ENCODE measurements around the gene NCKAP5. TPM values are rescaled to one million over a fixed set of nuclear protein-coding genes. Genes with fewer than 3 reads are reported as not detected.
A peak's percentile ranks its signal among the peaks of the same experiment; 100 is the strongest.

NCKAP5 gene
- total and polyA plus RNA-seq, 2 of the 8 experiments (the other 6 are each of a cell fraction or from before 2014, with no cell fraction given): 0.27 to 0.86 TPM

DNA sequence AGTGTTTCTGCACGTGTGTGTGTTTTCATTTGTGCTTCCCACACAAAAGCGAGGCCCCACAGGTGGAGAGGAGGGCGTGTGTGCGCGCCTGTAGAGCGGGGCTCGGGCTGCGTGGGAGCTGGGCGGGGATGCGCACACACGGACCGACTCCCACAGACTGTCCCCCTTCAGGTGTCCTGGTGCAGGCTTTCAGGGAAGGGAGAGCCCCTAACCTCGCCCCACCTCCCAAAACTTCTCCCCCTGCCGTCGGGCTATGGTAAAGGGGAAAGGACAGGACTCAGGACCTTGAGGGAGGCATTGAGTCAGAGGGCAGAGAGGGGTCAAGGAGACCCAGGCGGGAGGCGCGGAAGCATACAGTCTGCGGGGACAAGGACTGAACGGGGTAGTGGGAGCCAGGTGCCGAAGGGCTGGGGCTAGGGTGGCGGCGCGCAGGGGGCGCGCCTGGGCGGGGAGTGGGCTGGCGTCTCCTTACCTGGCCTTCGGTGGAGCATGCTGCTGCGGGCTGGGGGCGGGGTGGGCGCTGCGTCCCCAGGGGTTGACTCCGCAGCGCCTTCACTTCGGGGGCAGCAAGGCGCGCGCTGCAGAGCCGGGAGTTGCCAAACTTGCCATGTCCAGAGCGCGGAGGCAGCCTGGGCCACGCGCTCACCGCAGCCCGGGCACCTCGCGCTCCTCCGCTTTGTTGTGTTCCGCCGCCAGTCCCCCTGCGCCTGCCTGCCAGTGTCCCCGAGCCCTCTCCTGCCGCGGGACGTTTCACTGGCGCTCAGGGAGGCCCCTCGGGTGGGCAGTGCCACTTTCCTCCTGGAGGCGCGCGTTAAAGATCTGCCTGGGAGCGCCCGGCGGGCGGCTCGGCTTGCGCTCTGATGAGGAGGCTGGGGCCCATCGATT is 302.0 kb downstream of the NCKAP5 start (continued):
- no peak for TF ChIP-seq HDAC6 (IDR thresholded peaks at IDR 0.05; ENCODE audit: low read depth, low read length)
- TF ChIP-seq YY1 (IDR thresholded peaks at IDR 0.05; ENCODE audit: low read depth, low read length): no peak
- TF ChIP-seq HDAC2 (IDR thresholded peaks at IDR 0.05; ENCODE audit: borderline replicate concordance in 1 of 2, low read depth in 2 of 2, low read length in 2 of 2): peak in 1 of 2 experiments; percentile 68; a peak in 1 of 4 replicates
- TF ChIP-seq PHF8 (conservative IDR thresholded peaks at IDR 0.05; ENCODE audit: low read depth, low read length): no peak; the same call in none of the 2 replicates
- no peak for TF ChIP-seq JUN (IDR thresholded peaks at IDR 0.05; ENCODE audit: low read depth, low read length)
- TF ChIP-seq, protein P1, sequence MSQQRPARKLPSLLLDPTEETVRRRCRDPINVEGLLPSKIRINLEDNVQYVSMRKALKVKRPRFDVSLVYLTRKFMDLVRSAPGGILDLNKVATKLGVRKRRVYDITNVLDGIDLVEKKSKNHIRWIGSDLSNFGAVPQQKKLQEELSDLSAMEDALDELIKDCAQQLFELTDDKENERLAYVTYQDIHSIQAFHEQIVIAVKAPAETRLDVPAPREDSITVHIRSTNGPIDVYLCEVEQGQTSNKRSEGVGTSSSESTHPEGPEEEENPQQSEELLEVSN (IDR thresholded peaks at IDR 0.05): peak; percentile 59
- TF ChIP-seq EP300 (IDR thresholded peaks at IDR 0.05; ENCODE audit: borderline replicate concordance in 1 of 2, low read depth in 2 of 2, low read length in 2 of 2): no peak
- no peak for TF ChIP-seq RNF2 (IDR thresholded peaks at IDR 0.05; ENCODE audit: borderline replicate concordance, low read depth, low read length, missing control alignments, poor library complexity, severe bottlenecking)
- TF ChIP-seq CBX8 (IDR thresholded peaks at IDR 0.05; ENCODE audit: borderline replicate concordance, low read depth, low read length): no peak
- no peak for TF ChIP-seq RFX5 (IDR thresholded peaks at IDR 0.05; ENCODE audit: borderline replicate concordance, low read depth, low read length)
- TF ChIP-seq SAP30 (IDR thresholded peaks at IDR 0.05; ENCODE audit: insufficient read depth, insufficient replicate concordance, low read length): no peak
- TF ChIP-seq, protein P2, sequence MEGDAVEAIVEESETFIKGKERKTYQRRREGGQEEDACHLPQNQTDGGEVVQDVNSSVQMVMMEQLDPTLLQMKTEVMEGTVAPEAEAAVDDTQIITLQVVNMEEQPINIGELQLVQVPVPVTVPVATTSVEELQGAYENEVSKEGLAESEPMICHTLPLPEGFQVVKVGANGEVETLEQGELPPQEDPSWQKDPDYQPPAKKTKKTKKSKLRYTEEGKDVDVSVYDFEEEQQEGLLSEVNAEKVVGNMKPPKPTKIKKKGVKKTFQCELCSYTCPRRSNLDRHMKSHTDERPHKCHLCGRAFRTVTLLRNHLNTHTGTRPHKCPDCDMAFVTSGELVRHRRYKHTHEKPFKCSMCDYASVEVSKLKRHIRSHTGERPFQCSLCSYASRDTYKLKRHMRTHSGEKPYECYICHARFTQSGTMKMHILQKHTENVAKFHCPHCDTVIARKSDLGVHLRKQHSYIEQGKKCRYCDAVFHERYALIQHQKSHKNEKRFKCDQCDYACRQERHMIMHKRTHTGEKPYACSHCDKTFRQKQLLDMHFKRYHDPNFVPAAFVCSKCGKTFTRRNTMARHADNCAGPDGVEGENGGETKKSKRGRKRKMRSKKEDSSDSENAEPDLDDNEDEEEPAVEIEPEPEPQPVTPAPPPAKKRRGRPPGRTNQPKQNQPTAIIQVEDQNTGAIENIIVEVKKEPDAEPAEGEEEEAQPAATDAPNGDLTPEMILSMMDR (IDR thresholded peaks at IDR 0.05; ENCODE audit: control extremely low read depth in 1 of 3, insufficient read depth in 1 of 3, low read depth in 1 of 3, low read length in 3 of 3): peak; percentile 38 to 71 (median 51); a peak in 3 of 4 replicates
- TF ChIP-seq TEAD4 (IDR thresholded peaks at IDR 0.05; ENCODE audit: low read depth, low read length): no peak
- no peak for TF ChIP-seq FOSL1 (IDR thresholded peaks at IDR 0.05; ENCODE audit: insufficient read depth, low read depth, low read length)
- TF ChIP-seq RXRA (IDR thresholded peaks at IDR 0.05; ENCODE audit: insufficient read depth, low read depth, low read length): 0 out of 2 replicates have a peak, but pooled peaks have one; percentile 68
- TF ChIP-seq TCF12 (IDR thresholded peaks at IDR 0.05; ENCODE audit: low read depth, low read length): no peak
- TF ChIP-seq CHD1 (IDR thresholded peaks at IDR 0.05; ENCODE audit: low read depth, low read length): no peak
- no peak for TF ChIP-seq CREB1 (IDR thresholded peaks at IDR 0.05)
- TF ChIP-seq NRF1 (IDR thresholded peaks at IDR 0.05; ENCODE audit: low read depth, low read length): no peak
